GM12878 (cell line): ENCODE results near the gene SNX4.

Source experiments
- BCL11A ChIP-seq: IDR thresholded peaks from 2 replicates; pipeline ENCODE4 v1.6.1; 2011; ENCODE audit warnings: low read depth, low read length
- CTCF ChIP-seq, 3 experiments: IDR thresholded peaks in 2 of 3; conservative IDR thresholded peaks in 1 of 3; 2 replicates each; pipeline ENCODE4 v1.5.1; 2011; ENCODE audit warnings: low read depth in 3 of 3, low read length in 3 of 3, mild to moderate bottlenecking in 3 of 3, control low read depth in 2 of 3, moderate library complexity in 2 of 3, inconsistent platforms in 1 of 3, mixed read lengths in 1 of 3; ENCODE audit not compliant: control insufficient read depth in 2 of 3, insufficient read depth in 1 of 3; ENCODE audit errors: extremely low read depth in 1 of 3
- EZH2 ChIP-seq: IDR thresholded peaks from 2 replicates; pipeline ENCODE4 v1.6.1; 2012; ENCODE audit warnings: low read depth, mild to moderate bottlenecking, control low read depth, inconsistent platforms, low read length, borderline replicate concordance; ENCODE audit not compliant: control insufficient read depth
- FOXK2 ChIP-seq: fragments of 450-650 bp; IDR thresholded peaks from 2 replicates; pipeline ENCODE4 v1.6.1; 2017; ENCODE audit warnings: mild to moderate bottlenecking, moderate library complexity
- FOXM1 ChIP-seq: IDR thresholded peaks from 2 replicates; pipeline ENCODE4 v1.6.1; 2012; ENCODE audit warnings: low read depth, mild to moderate bottlenecking, inconsistent platforms, low read length, moderate library complexity
- USF1 ChIP-seq: IDR thresholded peaks from 2 replicates; pipeline ENCODE4 v1.6.1; 2011; ENCODE audit warnings: borderline replicate concordance, low read depth, mild to moderate bottlenecking, moderate library complexity, mixed read lengths, low read length; ENCODE audit not compliant: insufficient read depth; ENCODE audit errors: extremely low read length

DNA sequence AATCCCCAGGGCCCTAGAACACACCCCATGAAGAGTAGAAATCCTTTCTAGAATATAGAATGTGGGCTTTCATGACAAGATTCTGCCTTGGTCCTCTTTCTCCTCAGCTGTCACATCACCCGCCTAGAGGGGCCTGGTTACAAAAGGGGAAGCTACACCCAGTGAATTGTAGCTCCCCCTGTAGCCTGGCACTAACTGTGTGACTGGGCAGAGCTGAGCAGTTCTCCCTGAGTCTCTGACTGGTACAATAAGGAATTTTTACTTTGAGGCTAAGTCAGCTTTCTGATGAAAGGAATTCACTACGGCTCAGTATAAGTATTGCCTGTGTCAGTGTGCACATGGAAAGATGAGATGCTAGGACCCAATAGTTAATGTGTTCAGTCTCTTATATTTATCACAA is 116.2 kb downstream of the SNX4 start:
- TF ChIP-seq CTCF (IDR thresholded peaks at IDR 0.05 in 2 of 3, conservative IDR thresholded peaks at IDR 0.05 in 1 of 3; ENCODE audit: control insufficient read depth in 2 of 3, extremely low read depth in 1 of 3, insufficient read depth in 1 of 3, low read depth in 3 of 3, low read length in 3 of 3) (no peak), FOXK2 (no peak), EZH2 (no peak), FOXM1 (no peak), USF1 (no peak), BCL11A (no peak)
